Neural cell (in vitro differentiated cells): ENCODE measurements around the gene RGL4. TPM values are rescaled to one million over a fixed set of nuclear protein-coding genes. Genes with fewer than 3 reads are reported as not detected.
"Not testable (repeated sequence)": the region's sequence is repeated elsewhere in the genome, so short reads cannot be mapped to it uniquely, and the experiment has no call there.

ENCODE experiments used
- H2AFZ ChIP-seq: fragments of 200-600, 300-800 bp; sonication (generic), shearing (Covaris generic); 2 replicates; pipeline ENCODE4 v1.6.0; 2014; ENCODE audit warnings: low read depth, mild to moderate bottlenecking, antibody characterized with exemption, low read length, moderate library complexity
- H3F3A ChIP-seq: fragments of 200-600 bp; shearing (Covaris generic); 2 replicates; pipeline ENCODE4 v1.6.1; 2016; ENCODE audit warnings: mild to moderate bottlenecking, moderate library complexity, mixed read lengths, antibody characterized with exemption, low read length; ENCODE audit not compliant: insufficient read depth, poor library complexity, severe bottlenecking
- H3K27ac ChIP-seq: fragments of 200-600, 300-800 bp; sonication (generic), shearing (Covaris generic); 2 replicates; pipeline ENCODE4 v1.5.1; 2014; ENCODE audit warnings: mild to moderate bottlenecking, low read length, moderate library complexity
- H3K27me3 ChIP-seq: fragments of 300-800, 200-600 bp; sonication (generic), shearing (Covaris generic); 2 replicates; pipeline ENCODE4 v1.6.0; 2014; ENCODE audit warnings: mild to moderate bottlenecking, low read depth, low read length, moderate library complexity; ENCODE audit not compliant: insufficient read depth
- H3K36me3 ChIP-seq: fragments of 300-800, 200-600 bp; sonication (generic), shearing (Covaris generic); 2 replicates; pipeline ENCODE4 v1.5.1; 2014; ENCODE audit warnings: mild to moderate bottlenecking, antibody characterized with exemption, low read length, moderate library complexity; ENCODE audit not compliant: insufficient read depth
- H3K4me2 ChIP-seq: fragments of 300-800, 200-600 bp; sonication (generic), shearing (Covaris generic); 2 replicates; pipeline ENCODE4 v1.6.0; 2014; ENCODE audit warnings: mild to moderate bottlenecking, low read length
- H3K4me3 ChIP-seq: fragments of 300-800, 200-600 bp; sonication (generic), shearing (Covaris generic); 2 replicates; pipeline ENCODE4 v1.5.1; 2014; ENCODE audit warnings: mild to moderate bottlenecking, low read length, moderate library complexity
- H3K79me2 ChIP-seq: fragments of 200-600 bp; shearing (Covaris generic); replicated peaks from 2 replicates; pipeline ENCODE4 v1.6.0; 2014; ENCODE audit warnings: mild to moderate bottlenecking, low read length, moderate library complexity; ENCODE audit not compliant: insufficient read depth
- H3K9ac ChIP-seq: fragments of 300-800, 200-600 bp; sonication (generic), shearing (Covaris generic); 2 replicates; pipeline ENCODE4 v1.6.1; 2016; ENCODE audit warnings: mild to moderate bottlenecking, low read length, mixed read lengths
- H3K9me2 ChIP-seq: fragments of 200-600 bp; shearing (Covaris generic); 2 replicates; pipeline ENCODE4 v1.6.1; 2016; ENCODE audit warnings: mild to moderate bottlenecking, low read length, mixed read lengths; ENCODE audit not compliant: insufficient read depth
- H3K9me3 ChIP-seq: fragments of 200-600, 300-800 bp; sonication (generic), shearing (Covaris generic); 2 replicates; pipeline ENCODE4 v1.6.1; 2016; ENCODE audit warnings: mild to moderate bottlenecking, mixed run types, low read length, moderate library complexity, mixed read lengths
- H4K20me1 ChIP-seq: fragments of 200-600 bp; shearing (Covaris generic); 2 replicates; pipeline ENCODE4 v1.6.1; 2016; ENCODE audit warnings: mild to moderate bottlenecking, mixed run types; ENCODE audit not compliant: insufficient read depth
- CTCF ChIP-seq: fragments of 450-650 bp; IDR thresholded peaks from 2 replicates; pipeline ENCODE4 v1.5.1; 2014; ENCODE audit warnings: antibody characterized with exemption, mild to moderate bottlenecking, moderate library complexity; ENCODE audit not compliant: poor library complexity, severe bottlenecking
- EP300 ChIP-seq: fragments of 450-650 bp; conservative IDR thresholded peaks from 2 replicates; pipeline ENCODE4 v1.6.1; 2014; ENCODE audit warnings: antibody characterized with exemption, mild to moderate bottlenecking, moderate library complexity; ENCODE audit not compliant: poor library complexity, severe bottlenecking
- EZH2 ChIP-seq: fragments of 200-600, 300-800 bp; shearing (Covaris generic), sonication (generic); IDR thresholded peaks from 2 replicates; pipeline ENCODE4 v1.6.1; 2014; ENCODE audit warnings: antibody characterized with exemption, low read length, borderline replicate concordance, mild to moderate bottlenecking; ENCODE audit not compliant: insufficient read depth, poor library complexity, severe bottlenecking
- MXI1 ChIP-seq: fragments of 450-650 bp; conservative IDR thresholded peaks from 2 replicates; pipeline ENCODE4 v1.6.1; 2014; ENCODE audit warnings: antibody characterized with exemption, mild to moderate bottlenecking; ENCODE audit not compliant: poor library complexity, severe bottlenecking
- POLR2AphosphoS5 ChIP-seq: IDR thresholded peaks from 2 replicates; pipeline ENCODE4 v1.6.1; 2012
- RAD21 ChIP-seq: fragments of 450-650 bp; conservative IDR thresholded peaks from 2 replicates; pipeline ENCODE4 v1.6.1; 2014; ENCODE audit warnings: antibody characterized with exemption, mild to moderate bottlenecking, moderate library complexity
- REST ChIP-seq: IDR thresholded peaks from 2 replicates; pipeline ENCODE4 v1.6.1; 2012; ENCODE audit warnings: borderline replicate concordance
- SMC3 ChIP-seq: fragments of 450-650 bp; conservative IDR thresholded peaks from 2 replicates; pipeline ENCODE4 v1.6.1; 2014; ENCODE audit warnings: antibody characterized with exemption, mild to moderate bottlenecking, moderate library complexity; ENCODE audit not compliant: poor library complexity
- TAF1 ChIP-seq: IDR thresholded peaks from 2 replicates; pipeline ENCODE4 v1.6.1; 2012; ENCODE audit warnings: low read depth
- polyA plus RNA-seq: library from polyadenylated mRNA; depleted of rRNA; stranded (reverse); fragments of >200 nt; gene quantifications from 2 replicates; pipeline ENCODE4 v1.2.3, GENCODE V29; 2014

Gene RGL4
- polyA plus RNA-seq, 1 donor from 2014 or later: not detected

GRCh38 chr22:23728108-23728507 lies 37.3 kb downstream of the RGL4 start:
- not testable (repeated sequence) for H3K9ac ChIP-seq, H3K9me3 ChIP-seq, H3K27ac ChIP-seq, H3K36me3 ChIP-seq, H3K27me3 ChIP-seq, H4K20me1 ChIP-seq, H2AFZ ChIP-seq, H3K9me2 ChIP-seq, H3K79me2 ChIP-seq, H3K4me3 ChIP-seq, H3K4me2 ChIP-seq, H3F3A ChIP-seq

- Histone ChIP-seq H3K9me3 (no peaks in the 10 kb centered on the region), H3F3A (no peaks in the 10 kb centered on the region), H3K4me3 (no peak overlapping the region), H3K27me3 (no peaks in the 10 kb centered on the region), H3K9me2 (no peaks in the 10 kb centered on the region), H3K36me3 (no peaks in the 10 kb centered on the region), H2AFZ (no peak overlapping the region), H4K20me1 (no peaks in the 10 kb centered on the region), H3K4me2 (no peak overlapping the region), H3K9ac (no peak overlapping the region), H3K79me2 (no peaks in the 10 kb centered on the region), H3K27ac (no peak overlapping the region)
- TF ChIP-seq CTCF (no peak), REST (no peak), EZH2 (no peak), POLR2AphosphoS5 (no peak), MXI1 (no peak), TAF1 (no peak), SMC3 (no peak), RAD21 (no peak), EP300 (no peak)
These were observed 46.9 kb downstream of the RGL4 start for GRCh38 chr22:23737696-23738095.
